CD1c-positive myeloid dendritic cell (primary cell): ENCODE data around the gene AKNAD1.
A peak's percentile ranks its signal among the peaks of the same experiment; 100 is the strongest.

ENCODE experiments used
- DNase-seq: peaks from one replicate; pipeline ENCODE4 v3.0.0-alpha.2; 2016; ENCODE audit errors: extremely low spot score

The AKNAD1 gene

GRCh38 chr1:108862698-108863477 is 6.0 kb upstream of the AKNAD1 start:
- peak; percentile 30 for DNase-seq

GRCh38 chr1:108862017-108862610 is 5.2 kb upstream of the AKNAD1 start:
- no peak for DNase-seq

GRCh38 chr1:108861566-108861965 is 4.7 kb upstream of the AKNAD1 start:
- no peak for DNase-seq

GRCh38 chr1:108860190-108860907 is 3.5 kb upstream of the AKNAD1 start:
- DNase-seq, result no peak

- DNase-seq, result no peak
Measured at GRCh38 chr1:108858230-108858950, 1.5 kb upstream of the AKNAD1 start.

GRCh38 chr1:108854221-108855019 is 2.5 kb downstream of the AKNAD1 start:
- no peak for DNase-seq

GRCh38 chr1:108852221-108852975 is 4.5 kb downstream of the AKNAD1 start:
- DNase-seq, result peak; percentile 8

GRCh38 chr1:108851567-108851966 is 5.3 kb downstream of the AKNAD1 start:
- DNase-seq, result no peak

- no peak for DNase-seq
Measured at GRCh38 chr1:108850929-108851328, 6.0 kb downstream of the AKNAD1 start.

GRCh38 chr1:108848806-108849205 is 8.1 kb downstream of the AKNAD1 start:
- DNase-seq, result no peak

- no peak for DNase-seq
Measured at GRCh38 chr1:108847494-108847893, 9.4 kb downstream of the AKNAD1 start.

- no peak for DNase-seq
Measured at GRCh38 chr1:108845991-108846390, 10.9 kb downstream of the AKNAD1 start.

GRCh38 chr1:108845446-108845845 is 11.4 kb downstream of the AKNAD1 start:
- no peak for DNase-seq

- no peak for DNase-seq
Measured at GRCh38 chr1:108843390-108844137, 13.3 kb downstream of the AKNAD1 start.

- no peak for DNase-seq
Measured at GRCh38 chr1:108842525-108843181, 14.2 kb downstream of the AKNAD1 start.

- DNase-seq, result no peak
Measured at GRCh38 chr1:108841703-108842102, 15.2 kb downstream of the AKNAD1 start.

- no peak for DNase-seq
Measured at GRCh38 chr1:108832929-108833328, 24.0 kb downstream of the AKNAD1 start.

GRCh38 chr1:108831225-108831624 is 25.7 kb downstream of the AKNAD1 start:
- DNase-seq, result no peak
